CD14-positive monocyte (primary cell): ENCODE data around the gene SUGCT. TPM values are rescaled to one million over a fixed set of nuclear protein-coding genes. Genes with fewer than 3 reads are reported as not detected.

Experiments used
- DNase-seq, 3 donors: peaks; one replicate each; pipeline ENCODE4 v3.0.0-alpha.2; 2011 to 2022
- H2AFZ ChIP-seq: 2 replicates; pipeline ENCODE4 v1.6.0; 2012; ENCODE audit warnings: mild to moderate bottlenecking, low read depth, low read length, inconsistent platforms; ENCODE audit not compliant: insufficient read depth, poor library complexity, severe bottlenecking
- H3K27ac ChIP-seq, 2 donors: 1 replicate in 1 of 2; 2 replicates in 1 of 2; pipeline ENCODE4 v1.5.1; 2012 to 2013; ENCODE audit warnings: low read length in 2 of 2, control low read depth in 1 of 2, inconsistent platforms in 1 of 2, low read depth in 1 of 2, mild to moderate bottlenecking in 1 of 2
- H3K27me3 ChIP-seq, 2 donors: one replicate each; pipeline versions ENCODE4 v1.6.0 to v1.6.1; 2011 to 2013; ENCODE audit warnings: low read length in 2 of 2; ENCODE audit not compliant: control insufficient read depth in 2 of 2, insufficient read depth in 2 of 2
- H3K36me3 ChIP-seq, 2 donors: replicated peaks in 1 of 2; 1 replicate in 1 of 2; 2 replicates in 1 of 2; pipeline versions ENCODE4 v1.5.1 to v1.6.1; 2012 to 2013; ENCODE audit warnings: low read length in 2 of 2, control low read depth in 1 of 2, inconsistent platforms in 1 of 2, mild to moderate bottlenecking in 1 of 2; ENCODE audit not compliant: insufficient read depth in 2 of 2, control insufficient read depth in 1 of 2
- H3K4me1 ChIP-seq, 2 donors: 1 replicate in 1 of 2; 2 replicates in 1 of 2; pipeline versions ENCODE4 v1.5.1 to v1.6.1; 2012 to 2013; ENCODE audit warnings: low read length in 2 of 2, control low read depth in 1 of 2, inconsistent platforms in 1 of 2, mild to moderate bottlenecking in 1 of 2, moderate library complexity in 1 of 2; ENCODE audit not compliant: insufficient read depth in 2 of 2, control insufficient read depth in 1 of 2
- H3K4me2 ChIP-seq: replicated peaks from 2 replicates; pipeline ENCODE3; 2012; ENCODE audit warnings: low read length, moderate library complexity, mild to moderate bottlenecking; ENCODE audit not compliant: poor library complexity, severe bottlenecking; ENCODE audit errors: extremely low read depth
- H3K4me3 ChIP-seq, 3 experiments: fragments of 200-600 bp in 1 of 3; sonication (generic) in 1 of 3; replicated peaks in 1 of 3; 1 replicate in 2 of 3; 2 replicates in 1 of 3; pipeline ENCODE4 v1.5.1; 2011 to 2013; ENCODE audit warnings: low read length in 3 of 3, mild to moderate bottlenecking in 3 of 3, control low read depth in 2 of 3, low read depth in 2 of 3, inconsistent platforms in 1 of 3, moderate library complexity in 1 of 3
- H3K79me2 ChIP-seq: 2 replicates; pipeline ENCODE4 v1.6.0; 2012; ENCODE audit warnings: mild to moderate bottlenecking, control low read depth, inconsistent platforms, low read length, moderate library complexity; ENCODE audit not compliant: insufficient read depth
- H3K9ac ChIP-seq: 2 replicates; pipeline ENCODE4 v1.6.0; 2017; ENCODE audit warnings: low read length, mild to moderate bottlenecking; ENCODE audit not compliant: insufficient read depth, poor library complexity, severe bottlenecking
- H3K9me3 ChIP-seq, 2 donors: replicated peaks in 1 of 2; 1 replicate in 1 of 2; 2 replicates in 1 of 2; pipeline versions ENCODE4 v1.5.1 to v1.6.1; 2012 to 2013; ENCODE audit warnings: low read length in 2 of 2, control low read depth in 1 of 2; ENCODE audit not compliant: control insufficient read depth in 1 of 2, insufficient read depth in 1 of 2
- H4K20me1 ChIP-seq: 2 replicates; pipeline ENCODE4 v1.6.0; 2012; ENCODE audit warnings: mild to moderate bottlenecking, low read length, control low read depth, moderate library complexity; ENCODE audit not compliant: insufficient read depth
- H3K27ac Mint-ChIP-seq, 7 donors: one replicate each; pipeline ENCODE4 v1.8.0; 2020; ENCODE audit warnings: mild to moderate bottlenecking in 7 of 7, mixed read lengths in 7 of 7, moderate library complexity in 6 of 7, inconsistent platforms in 2 of 7
- H3K27me3 Mint-ChIP-seq, 3 donors: one replicate each; pipeline ENCODE4 v1.8.0; 2021 to 2022; ENCODE audit warnings: low read depth in 3 of 3, mild to moderate bottlenecking in 3 of 3, mixed read lengths in 3 of 3, moderate library complexity in 3 of 3, inconsistent platforms in 1 of 3
- H3K36me3 Mint-ChIP-seq, 2 donors: one replicate each; pipeline ENCODE4 v1.8.0; 2020; ENCODE audit warnings: mixed read lengths in 2 of 2, inconsistent platforms in 1 of 2, mild to moderate bottlenecking in 1 of 2
- H3K4me1 Mint-ChIP-seq: one replicate; pipeline ENCODE4 v1.8.0; 2020; ENCODE audit warnings: mild to moderate bottlenecking, mixed read lengths
- H3K4me3 Mint-ChIP-seq, 2 donors: one replicate each; pipeline ENCODE4 v1.8.0; 2020; ENCODE audit warnings: mild to moderate bottlenecking in 2 of 2, mixed read lengths in 2 of 2, moderate library complexity in 1 of 2
- H3K9me3 Mint-ChIP-seq, 7 donors: one replicate each; pipeline ENCODE4 v1.8.0; 2020 to 2022; ENCODE audit warnings: mixed read lengths in 7 of 7, mild to moderate bottlenecking in 6 of 7, moderate library complexity in 6 of 7, inconsistent platforms in 2 of 7
- CTCF ChIP-seq: fragments of 200-600 bp; IDR thresholded peaks from one replicate; pipeline ENCODE4 v1.8.0; 2022; ENCODE audit warnings: antibody characterized with exemption, mild to moderate bottlenecking
- WGBS: methylation state at CpG from one replicate; pipeline ENCODE4 v1.1.5; 2013; ENCODE audit warnings: missing lambda C conversion rate; ENCODE audit not compliant: insufficient coverage; 5-methylcytosine and 5-hydroxymethylcytosine counted together
- intact Hi-C, 2 donors: fragments of 100-400 bp; cut with micrococcal nuclease; formaldehyde crosslinking; loops; one replicate each; pipeline versions ENCODE4 v1.15.0 to v1.15.1; 2023
- polyA plus RNA-seq, 3 donors: library from polyadenylated mRNA; depleted of rRNA in 1 of 3; unstranded in 2 of 3; stranded (reverse) in 1 of 3; fragments of 300-500 nt in 2 of 3; fragments of >200 nt in 1 of 3; fragmentation: Illumina TruSeq in 2 of 3; gene quantifications; 1 replicate in 2 of 3; 2 replicates in 1 of 3; pipeline ENCODE4 v1.2.3, GENCODE V29; 2012 to 2021

The SUGCT gene
- polyA plus RNA-seq, 3 donors: not detected

GRCh38 chr7:40641701-40642100 lies 506.9 kb downstream of the SUGCT start:
- H3K9me3 ChIP-seq: no peaks in the 10 kb centered on the region
- Mint-ChIP-seq H3K36me3 (no peaks in the 10 kb centered on the region), H3K4me3 (no peak overlapping the region), H3K27ac (no peak overlapping the region), H3K4me1 (peaks cover 6% of the 10 kb centered on the region), H3K9me3 (no peaks in the 10 kb centered on the region), H3K27me3 (peaks cover 1 to 4% (median 2%) of the 10 kb centered on the region in 3 donors)
- H3K4me2 ChIP-seq: no peak overlapping the region
- H4K20me1 ChIP-seq: no peaks in the 10 kb centered on the region
- no peak for DNase-seq
- no peak overlapping the region for H3K9ac ChIP-seq
- 80% methylated on average over 2 of the region's 7 CpGs for WGBS
- no peaks in the 10 kb centered on the region for H3K27me3 ChIP-seq
- no peak for TF ChIP-seq CTCF
- H3K4me3 ChIP-seq: no peak overlapping the region
- H3K27ac ChIP-seq: no peak overlapping the region
- intact Hi-C loops: no loop called here
- H3K4me1 ChIP-seq: no peaks in the 10 kb centered on the region
- no peak overlapping the region for H2AFZ ChIP-seq
- no peaks in the 10 kb centered on the region for H3K36me3 ChIP-seq
- no peaks in the 10 kb centered on the region for H3K79me2 ChIP-seq

GRCh38 chr7:40643664-40644063 lies 508.9 kb downstream of the SUGCT start:
- Mint-ChIP-seq H3K9me3 (peaks cover 0 to 3% (median 0%) of the 10 kb centered on the region in 7 donors), H3K36me3 (no peaks in the 10 kb centered on the region), H3K27ac (peak overlapping the region in 1 of 7 donors; percentile 28), H3K27me3 (peaks cover 0 to 3% (median 2%) of the 10 kb centered on the region in 3 donors), H3K4me1 (peaks cover 6% of the 10 kb centered on the region), H3K4me3 (no peak overlapping the region)
- H3K4me3 ChIP-seq: no peak overlapping the region
- no peaks in the 10 kb centered on the region for H4K20me1 ChIP-seq
- no peak overlapping the region for H3K27ac ChIP-seq
- H3K4me1 ChIP-seq: no peaks in the 10 kb centered on the region
- no peak overlapping the region for H3K4me2 ChIP-seq
- 80% methylated on average over 1 of the region's 7 CpGs for WGBS
- H3K9me3 ChIP-seq: no peaks in the 10 kb centered on the region
- H3K9ac ChIP-seq: no peak overlapping the region
- no peak for DNase-seq
- TF ChIP-seq CTCF: no peak
- H3K36me3 ChIP-seq: no peaks in the 10 kb centered on the region
- no peaks in the 10 kb centered on the region for H3K79me2 ChIP-seq
- H2AFZ ChIP-seq: no peak overlapping the region
- H3K27me3 ChIP-seq: no peaks in the 10 kb centered on the region
- intact Hi-C loops: no loop called here
